Activated CD8-positive, alpha-beta memory T cell treated with anti-CD3 and anti-CD28 coated beads, Interleukin-2, amount 50 U/mL, for 1 hour (primary cell): ENCODE data around the gene RGL3.
"Not testable (repeated sequence)": the region's sequence is repeated elsewhere in the genome, so short reads cannot be mapped to it uniquely, and the experiment has no call there.

Experiments used
- DNase-seq: peaks from one replicate; pipeline ENCODE4 v3.0.0-alpha.2; 2020; ENCODE audit errors: extremely low read depth

RGL3 gene, protein sequence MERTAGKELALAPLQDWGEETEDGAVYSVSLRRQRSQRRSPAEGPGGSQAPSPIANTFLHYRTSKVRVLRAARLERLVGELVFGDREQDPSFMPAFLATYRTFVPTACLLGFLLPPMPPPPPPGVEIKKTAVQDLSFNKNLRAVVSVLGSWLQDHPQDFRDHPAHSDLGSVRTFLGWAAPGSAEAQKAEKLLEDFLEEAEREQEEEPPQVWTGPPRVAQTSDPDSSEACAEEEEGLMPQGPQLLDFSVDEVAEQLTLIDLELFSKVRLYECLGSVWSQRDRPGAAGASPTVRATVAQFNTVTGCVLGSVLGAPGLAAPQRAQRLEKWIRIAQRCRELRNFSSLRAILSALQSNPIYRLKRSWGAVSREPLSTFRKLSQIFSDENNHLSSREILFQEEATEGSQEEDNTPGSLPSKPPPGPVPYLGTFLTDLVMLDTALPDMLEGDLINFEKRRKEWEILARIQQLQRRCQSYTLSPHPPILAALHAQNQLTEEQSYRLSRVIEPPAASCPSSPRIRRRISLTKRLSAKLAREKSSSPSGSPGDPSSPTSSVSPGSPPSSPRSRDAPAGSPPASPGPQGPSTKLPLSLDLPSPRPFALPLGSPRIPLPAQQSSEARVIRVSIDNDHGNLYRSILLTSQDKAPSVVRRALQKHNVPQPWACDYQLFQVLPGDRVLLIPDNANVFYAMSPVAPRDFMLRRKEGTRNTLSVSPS

DNA sequence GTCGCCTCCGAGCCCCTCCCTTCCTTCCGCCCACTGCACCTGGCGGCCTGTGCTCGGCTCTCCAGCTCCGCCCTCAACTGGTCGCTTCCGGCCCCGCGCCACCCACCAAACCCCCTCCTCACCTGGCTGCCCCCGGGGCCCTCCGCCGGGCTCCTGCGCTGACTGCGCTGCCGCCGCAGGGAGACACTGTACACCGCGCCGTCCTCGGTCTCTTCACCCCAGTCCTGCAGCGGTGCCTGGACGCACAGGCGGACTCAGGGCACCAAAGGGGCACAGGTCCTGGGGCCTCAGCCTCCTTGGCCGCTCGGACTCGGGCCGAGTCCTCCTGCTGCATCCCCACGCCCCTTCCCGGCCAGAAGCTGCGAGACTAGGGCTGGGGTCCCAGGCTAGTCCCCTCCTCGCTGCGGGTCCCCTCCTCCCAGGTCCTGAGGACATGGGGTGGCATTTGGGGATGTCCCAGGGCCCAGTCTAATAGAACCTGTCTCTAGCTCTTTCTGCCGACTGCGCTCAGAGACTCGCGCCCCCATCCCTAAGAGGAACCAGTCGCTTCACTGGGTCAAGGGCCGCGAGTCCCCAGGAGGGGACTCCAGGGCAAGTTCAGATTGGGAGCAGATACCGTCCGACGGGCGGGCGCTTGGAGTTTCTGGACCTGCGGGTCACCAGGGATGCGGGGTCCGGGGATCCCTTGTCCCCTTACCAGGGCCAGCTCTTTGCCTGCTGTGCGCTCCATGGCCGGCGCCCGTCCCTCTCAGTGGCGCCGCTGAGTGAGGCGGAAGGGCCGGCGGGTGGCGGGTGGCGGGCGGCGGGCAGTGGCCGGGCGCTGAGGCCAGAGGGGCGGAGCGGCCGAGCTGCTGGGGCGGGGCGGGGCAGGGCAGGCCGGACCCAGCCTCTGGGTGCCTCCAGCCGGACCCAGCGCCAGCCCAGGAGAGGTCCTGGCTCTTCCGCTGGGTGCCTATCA lies at the start of gene RGL3:
TSS of gene RGL3 (minus strand) at position 766 of the 958 bp plus-strand sequence. CDS start at position 730, 36 bp downstream.
- DNase-seq: no peak

DNA sequence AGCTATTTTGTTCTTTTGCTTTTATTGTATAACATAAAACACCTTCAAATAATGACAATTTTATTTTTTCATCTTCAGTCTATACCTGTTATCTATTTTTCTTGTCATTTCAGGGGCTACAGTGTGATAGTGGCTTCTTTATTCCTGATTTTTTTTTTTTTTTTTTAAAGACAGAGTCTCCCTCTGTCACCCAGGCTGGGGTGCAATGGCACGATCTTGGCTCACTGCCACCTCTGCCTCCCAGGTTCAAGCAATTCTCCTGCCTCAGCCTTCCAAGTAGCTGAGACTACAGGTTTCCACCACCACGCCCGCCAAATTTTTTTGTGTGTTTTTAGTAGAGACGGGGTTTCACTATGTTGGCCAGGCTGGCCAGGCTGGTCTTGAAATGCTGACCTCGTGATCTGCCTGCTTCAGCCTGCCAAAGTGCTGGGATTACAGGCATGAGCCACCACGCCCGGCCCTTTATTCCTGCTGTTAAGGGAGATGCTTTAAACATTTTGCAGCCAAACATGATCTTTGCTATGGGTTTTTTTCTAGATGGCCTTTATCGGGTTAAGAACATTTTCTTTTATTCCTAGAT lies 49.2 kb upstream of the RGL3 start:
- DNase-seq: not testable (repeated sequence)

DNA sequence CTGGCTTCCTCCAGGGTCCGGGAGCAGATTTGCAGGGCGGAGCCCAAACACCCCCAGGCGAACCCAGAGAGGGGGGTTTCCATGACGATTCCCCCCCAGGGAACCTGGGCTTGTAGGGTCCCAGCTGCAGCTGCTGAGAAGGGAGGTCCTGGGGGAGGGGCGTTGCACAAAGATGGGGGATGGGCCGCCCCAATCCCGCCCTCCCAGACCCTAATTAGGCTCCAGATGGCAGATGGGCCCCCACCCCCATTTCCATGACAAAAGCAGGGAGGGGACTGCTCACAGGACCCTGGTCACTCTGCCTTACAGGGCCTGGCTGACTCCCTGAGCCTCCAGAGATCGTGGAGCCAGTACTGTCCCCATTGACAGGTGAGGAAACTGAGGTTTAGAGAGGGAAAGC lies 46.5 kb upstream of the RGL3 start:
- DNase-seq: no peak

DNA sequence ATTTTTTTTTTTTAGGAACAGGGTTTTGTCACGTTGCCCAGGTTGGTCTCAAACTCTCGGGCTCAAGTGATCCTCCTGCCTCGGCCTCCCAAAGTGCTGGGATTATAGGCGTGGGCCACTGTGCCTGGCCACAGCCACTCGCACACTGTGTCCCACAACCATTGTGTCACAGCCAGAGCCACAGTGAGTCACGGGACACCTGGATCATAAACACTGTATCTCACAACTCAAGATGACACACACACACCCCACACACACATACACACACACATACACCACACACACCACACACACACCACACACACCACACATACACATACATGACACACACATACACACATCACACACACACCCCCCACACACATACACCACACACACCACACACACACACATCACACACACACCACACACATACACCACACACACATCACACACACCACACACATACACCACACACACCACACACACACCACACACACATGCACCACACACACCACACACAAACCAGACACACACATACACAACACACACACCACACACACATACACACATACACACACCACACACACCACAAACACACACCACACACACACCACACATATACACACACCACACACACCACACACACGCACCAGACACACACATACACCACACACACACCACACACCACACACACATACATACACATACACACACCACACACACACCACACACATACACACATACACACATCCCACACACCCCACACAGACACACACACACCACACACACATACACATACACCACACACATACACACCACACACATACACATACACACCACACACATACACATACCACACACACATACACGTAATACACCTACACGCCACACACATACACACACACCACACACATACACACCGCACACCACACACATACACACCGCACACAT lies 45.5 kb upstream of the RGL3 start:
- no peak for DNase-seq

DNA sequence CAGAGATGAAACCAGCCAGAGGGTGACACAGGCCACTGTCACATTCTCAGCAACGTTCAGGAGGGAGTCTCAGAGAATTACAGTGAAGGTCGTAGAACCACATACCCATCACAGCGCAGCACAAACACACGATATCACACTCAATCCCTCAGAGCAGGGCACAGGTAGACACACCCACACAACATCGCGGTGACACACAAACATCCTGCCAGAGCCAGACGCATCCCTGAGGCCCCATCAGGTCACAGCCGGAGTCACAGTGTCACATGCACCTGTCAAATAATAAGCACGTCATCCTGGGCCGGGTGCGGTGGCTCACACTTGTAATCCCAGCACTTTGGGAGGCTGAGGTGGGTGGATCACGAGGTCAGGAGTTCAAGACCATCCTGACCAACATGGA lies 44.3 kb upstream of the RGL3 start:
- no peak for DNase-seq

DNA sequence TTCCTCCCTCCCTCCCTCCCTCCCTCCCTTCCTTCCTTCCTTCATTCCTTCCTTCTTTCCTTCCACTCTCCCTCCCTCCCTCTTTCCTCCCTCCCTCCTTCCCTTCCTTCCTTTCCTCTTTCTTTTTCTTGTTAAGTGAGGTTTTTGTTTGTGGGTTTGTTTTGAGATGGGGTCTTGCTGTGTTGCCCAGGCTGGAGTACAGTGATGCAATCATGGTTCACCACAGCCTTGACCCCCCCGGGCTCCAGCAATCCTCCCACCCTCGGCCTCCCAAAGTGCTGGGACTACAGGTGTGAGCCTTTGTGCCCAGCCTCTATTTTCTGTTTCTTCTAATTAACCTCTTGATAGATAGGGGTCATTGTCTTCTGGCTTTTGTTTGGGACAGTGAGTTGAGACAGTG lies 42.3 kb upstream of the RGL3 start:
- DNase-seq: no peak

DNA sequence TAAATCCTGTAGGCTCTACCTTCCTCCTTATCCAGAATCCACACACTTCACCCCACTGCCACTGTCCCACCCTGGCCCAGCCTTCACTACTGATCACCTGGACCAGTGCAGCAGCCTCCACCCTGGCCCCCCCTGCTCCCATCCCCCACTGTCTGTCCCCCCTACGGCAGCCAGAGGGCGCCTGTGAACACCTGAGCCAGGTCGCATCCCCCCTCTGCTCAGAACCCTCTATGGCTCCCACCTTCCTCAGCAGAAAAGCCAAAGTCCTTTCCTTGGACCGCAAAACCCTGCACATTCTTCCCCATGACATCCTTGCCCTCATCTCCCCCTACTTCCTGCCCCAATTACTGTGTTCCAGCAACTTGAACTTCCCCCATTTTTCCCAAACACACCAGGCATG lies 41.1 kb upstream of the RGL3 start:
- no peak for DNase-seq

DNA sequence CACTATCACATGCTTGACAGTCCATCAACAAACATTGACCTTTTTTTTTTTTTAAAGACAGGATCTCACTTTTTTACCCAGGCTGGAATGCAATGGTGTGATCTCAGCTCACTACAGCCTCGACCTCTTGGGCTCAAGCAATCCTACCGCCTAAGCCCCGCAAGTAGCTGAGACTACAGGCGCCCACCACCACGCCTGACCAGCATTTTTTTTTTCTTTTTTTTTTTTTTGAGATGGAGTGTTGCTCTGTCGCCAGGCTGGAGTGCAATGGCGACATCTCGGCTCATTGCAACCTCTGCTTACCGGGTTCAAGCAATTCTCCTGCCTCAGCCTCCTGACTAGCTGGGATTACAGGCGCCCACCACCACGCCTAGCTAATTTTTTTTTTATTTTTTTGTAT lies 39.8 kb upstream of the RGL3 start:
- not testable (repeated sequence) for DNase-seq

DNA sequence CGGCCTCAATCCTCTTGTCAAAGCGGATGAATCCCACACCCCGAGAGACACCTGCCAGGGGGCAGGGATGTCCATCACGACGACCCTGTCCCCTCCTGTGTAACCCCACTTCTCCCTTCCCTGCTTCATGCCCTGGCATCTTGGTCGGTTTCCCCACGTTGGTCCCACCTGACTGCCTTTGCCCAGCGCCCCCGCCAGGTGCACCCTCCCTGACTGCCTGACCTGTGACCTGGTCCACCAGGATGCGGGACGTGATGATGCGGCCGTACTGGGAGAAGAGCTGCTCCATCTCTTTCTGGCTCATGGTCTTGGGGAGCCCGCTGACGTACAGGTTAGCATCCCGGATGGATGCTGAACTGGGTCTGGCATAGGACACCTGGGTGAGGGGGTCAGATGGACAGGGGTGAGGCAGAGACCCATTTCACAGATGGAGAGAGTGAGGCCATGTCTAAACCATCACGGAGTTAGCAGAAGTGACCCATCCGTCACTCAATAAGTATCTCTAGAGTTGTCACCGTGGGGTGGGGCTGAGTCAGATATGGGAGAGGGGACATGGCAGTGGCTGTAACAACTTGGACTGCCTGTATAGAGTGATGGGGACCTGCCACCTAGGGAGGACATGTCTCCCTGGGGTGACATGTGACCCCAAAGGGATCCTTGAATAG lies 39.3 kb upstream of the RGL3 start:
- no peak for DNase-seq

DNA sequence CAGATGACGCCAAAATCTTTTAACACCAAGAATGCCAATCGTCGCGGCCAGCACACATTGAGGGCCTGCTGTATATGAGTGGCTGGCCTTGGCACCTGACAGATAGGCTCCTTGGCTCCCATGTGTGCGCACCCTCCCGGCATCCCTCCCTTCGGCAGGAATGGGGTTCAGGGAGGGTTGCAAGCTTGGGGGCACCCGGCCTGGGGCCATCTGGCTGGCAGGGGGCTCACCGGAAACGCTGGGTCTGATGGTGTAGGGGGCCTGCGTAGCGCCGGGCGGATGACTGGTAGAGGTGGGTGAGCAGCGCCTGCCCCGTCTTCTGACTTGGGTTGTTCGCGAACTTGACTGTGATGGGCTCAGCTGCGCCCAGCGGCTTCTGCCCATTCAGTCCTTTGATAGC lies 38.7 kb upstream of the RGL3 start:
- no peak for DNase-seq

DNA sequence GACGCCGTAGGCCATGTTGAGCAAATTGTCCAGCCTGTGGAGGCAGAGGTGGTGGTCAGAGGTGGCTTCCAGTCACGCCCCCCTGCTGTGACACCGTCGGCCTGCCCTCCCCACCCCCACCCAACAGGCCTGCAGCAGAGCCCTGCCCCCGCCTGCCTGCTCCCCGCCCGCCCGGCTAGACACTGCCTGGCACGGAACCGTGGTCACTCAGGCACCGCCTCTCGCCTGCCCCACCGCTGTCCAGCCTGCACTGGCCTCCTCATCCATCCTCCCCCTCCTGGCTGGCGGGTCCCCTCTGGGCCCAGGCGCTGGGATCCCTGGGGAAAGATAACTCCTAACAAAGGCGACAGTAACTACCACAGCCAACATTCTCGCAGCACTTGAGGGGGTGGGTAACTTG lies 38.0 kb upstream of the RGL3 start:
- DNase-seq: no peak

DNA sequence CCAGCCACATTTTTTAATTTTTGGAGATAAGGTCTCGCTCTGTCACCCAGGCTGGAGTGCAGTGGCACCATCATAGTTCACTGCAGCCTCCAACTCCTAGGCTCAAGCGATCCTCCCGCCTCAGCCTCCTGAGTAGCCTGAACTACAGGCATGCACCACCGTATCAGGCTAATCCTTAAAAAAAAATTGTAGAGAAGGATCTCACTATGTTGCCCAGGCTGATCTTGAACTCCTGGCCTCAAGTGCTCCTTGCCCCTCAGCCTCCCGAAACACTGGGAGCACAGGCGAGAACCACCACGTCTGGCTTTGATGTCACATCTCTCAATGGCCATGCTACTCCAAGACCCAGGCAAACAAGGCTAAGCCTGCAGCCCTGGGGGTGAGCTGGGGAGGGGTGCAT lies 37.5 kb upstream of the RGL3 start:
- DNase-seq: no peak

DNA sequence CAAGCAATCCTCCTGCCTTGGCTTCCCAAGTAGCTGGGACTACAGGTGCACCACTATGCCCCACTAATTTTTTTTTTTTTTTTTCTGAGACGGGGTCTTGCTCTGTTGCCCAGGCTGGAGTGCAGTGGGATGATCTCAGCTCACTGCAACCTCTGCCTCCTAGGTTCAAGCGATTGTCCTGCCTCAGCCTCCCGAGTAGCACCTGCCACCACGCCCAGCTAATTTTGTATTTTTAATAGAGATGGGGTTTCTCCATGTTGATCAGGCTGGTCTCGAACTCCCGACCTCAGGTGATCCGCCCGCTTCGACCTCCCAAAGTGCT lies 36.1 kb upstream of the RGL3 start:
- not testable (repeated sequence) for DNase-seq

DNA sequence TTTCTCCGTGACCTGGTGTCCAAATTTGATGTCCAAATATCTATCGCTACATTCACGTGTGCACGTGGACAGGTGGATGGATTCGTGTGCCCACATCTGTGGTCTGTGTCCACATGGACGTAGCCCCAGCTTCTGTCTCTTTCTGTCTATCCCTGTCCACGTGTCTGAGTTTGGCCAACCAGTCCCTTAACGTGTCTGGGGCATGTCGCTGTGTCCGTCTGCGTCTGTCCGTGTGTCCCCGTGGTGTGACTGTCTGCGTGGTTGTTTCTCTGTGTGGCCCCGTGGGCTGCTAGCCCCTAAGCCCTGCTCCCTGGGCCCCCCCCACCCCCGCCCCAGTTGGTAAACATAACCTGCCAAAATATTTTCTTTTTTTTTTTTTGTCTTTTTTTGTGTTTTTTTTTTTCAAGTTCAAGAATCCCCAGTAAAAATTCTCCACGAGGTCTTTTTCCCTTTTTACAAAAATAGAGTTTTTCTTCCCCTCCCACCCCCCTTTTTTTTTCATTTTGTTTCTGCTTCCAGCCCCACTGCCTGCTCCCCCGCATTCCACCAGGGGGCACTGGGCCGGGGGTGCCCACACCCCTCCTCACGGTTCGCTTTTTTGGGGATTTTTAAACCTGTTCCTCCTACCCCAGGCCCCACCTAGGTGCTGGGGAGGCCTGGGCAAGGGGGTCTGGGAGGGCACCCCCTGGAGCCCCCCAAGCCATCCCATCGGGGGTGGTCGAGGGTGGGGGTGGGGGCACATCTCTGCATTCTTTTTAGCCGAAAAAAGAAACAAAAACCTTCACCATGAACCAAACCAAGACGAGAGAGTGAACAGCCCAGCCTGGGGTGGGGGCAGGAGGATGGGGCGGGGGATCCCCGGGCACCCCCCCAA lies 34.6 kb upstream of the RGL3 start:
- DNase-seq: no peak

DNA sequence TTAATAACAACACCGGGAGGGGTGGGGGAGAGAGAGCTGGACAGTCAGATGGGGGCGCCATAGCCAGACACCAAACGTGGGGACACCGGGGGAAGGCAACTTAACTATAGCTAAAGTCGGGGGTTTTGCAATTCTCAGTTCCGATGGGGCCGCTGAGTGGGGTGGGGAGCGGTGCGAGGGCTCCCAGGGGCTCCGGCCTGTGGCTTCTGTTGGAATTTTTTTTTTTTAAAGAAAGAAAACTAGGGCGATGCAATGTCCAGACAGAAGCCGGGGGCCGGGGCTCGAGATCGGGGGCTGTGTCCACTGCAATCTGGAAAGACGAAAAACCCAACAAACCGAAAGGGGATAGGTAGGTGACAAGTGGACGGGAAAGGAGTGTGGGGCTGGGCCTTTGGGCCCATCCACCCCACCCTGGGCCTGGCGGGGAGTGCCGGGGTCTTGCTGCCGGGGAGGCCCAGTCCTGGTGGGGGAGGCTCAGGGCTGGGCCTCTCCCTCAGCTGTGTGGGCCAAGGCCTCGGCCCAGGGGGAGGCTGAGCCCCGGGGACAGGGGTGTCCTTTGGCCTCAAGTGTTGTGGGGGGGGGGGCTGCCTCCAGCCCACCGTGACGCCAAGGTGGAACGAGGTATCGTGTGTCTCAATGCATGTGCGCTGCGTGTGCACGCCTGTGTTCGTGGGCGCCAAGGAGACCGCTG lies 33.7 kb upstream of the RGL3 start:
- DNase-seq: no peak

DNA sequence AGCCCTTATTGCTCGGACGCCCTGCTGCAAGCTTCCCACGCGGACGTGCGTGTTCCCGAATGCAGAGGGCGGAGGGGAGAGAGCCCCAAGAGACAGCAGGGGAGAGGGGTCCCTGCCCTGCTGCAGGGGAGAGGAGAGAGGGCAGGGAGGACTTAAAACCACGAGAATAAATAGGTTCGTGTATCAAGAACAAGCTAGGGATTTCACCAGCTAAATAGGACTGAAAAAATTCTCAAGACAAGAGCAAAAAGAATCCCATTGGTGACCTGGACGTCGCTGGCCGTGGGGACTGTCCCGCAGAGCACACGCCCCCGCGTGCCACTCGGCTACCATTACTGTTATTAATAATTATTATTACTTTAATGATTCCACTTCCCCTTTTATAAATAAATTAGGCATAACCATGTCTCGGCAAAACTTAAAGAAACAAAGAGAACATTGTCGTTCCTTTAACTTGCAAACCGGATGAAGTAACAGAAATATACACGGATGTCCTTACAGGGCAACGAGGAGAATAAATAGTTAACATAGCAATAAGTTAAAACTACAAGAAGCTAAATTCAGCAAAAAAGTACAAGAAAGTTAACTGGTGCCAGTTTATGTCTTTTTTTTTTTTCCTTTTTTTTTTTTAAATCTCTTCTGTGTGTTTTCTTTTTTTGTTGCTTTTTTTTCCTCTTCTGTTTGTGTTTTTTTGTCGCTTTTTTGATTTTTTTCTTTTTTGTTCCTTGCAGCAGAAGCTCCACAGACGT lies 32.9 kb upstream of the RGL3 start:
- no peak for DNase-seq

DNA sequence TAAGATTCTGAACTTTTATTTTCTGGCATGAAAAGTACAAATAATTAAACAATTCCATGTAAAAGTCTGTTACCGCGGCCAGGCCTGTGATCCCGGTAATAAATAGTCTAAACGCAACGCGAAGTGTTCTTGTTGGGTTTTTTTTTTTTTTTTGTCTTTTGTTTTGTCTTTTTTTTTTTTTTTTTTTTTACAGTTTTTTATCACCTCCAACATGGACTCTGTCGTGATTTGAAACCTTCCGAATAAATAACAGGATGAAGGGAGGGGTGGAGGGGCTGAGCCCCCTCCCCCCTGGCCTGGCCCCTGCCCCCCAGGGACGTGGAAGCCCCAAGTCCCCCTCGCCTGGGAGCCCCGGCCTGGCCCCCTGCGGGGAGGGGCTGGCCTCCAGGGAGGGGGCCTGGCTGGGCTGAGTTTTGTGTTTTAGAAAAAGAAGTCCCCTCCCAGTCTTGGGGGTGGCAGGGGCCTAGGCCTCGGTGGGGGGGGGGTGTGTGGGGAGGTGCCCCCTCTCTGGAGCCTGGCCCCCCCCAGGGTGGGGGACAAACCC lies 32.3 kb upstream of the RGL3 start:
- DNase-seq: no peak
